ENCODE results near the gene SRSF4. TPM values are rescaled to one million over a fixed set of nuclear protein-coding genes. Genes with fewer than 3 reads are reported as not detected.

SRSF4 gene
- total RNA-seq, 1 donor from 2014 or later: 129 TPM

- H3K27me3 Mint-ChIP-seq (ENCODE audit: insufficient read depth): no peaks in the 10 kb centered on the region
- no peak overlapping the region for H3K4me3 Mint-ChIP-seq
- H3K9me3 Mint-ChIP-seq: no peaks in the 10 kb centered on the region
- H3K4me1 Mint-ChIP-seq (ENCODE audit: low read depth): peaks cover 6% of the 10 kb centered on the region
- no peak for DNase-seq (ENCODE audit: low spot score)
- H3K36me3 Mint-ChIP-seq (ENCODE audit: low read depth): peaks cover 11% of the 10 kb centered on the region
- intact Hi-C loops (cut with micrococcal nuclease): no loop called here
- no peak overlapping the region for H3K27ac Mint-ChIP-seq
Observed at GRCh38 chr1:29195881-29196291, 14.2 kb upstream of the SRSF4 start.

DNA sequence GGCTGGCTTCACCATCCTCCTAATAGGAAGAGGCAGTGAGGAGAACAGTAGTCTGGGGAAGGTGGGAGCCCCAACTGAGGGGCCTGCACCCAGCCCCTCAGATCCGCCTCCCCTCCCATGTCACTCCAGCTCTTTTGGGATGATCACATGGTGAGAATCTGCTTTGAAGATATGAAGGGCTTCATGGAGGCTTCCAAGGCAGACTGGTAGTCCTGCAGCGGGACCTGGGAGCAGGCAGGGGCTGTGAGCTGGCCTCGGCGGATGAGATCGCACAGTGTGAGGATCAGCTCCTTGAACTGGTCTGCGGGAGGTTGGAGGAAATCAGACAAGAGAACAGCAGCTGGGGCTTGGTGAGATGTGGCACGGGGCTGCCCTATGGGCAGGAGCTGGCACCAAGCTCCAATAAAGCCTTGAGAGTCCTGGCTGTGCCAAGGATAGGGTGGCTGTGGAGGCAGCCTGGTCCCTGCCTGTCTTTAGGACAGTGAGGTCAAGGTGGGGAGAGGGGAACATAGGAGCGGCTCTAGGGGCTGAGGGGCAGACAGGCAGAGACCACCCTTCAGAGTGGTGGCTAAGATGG is 12.3 kb upstream of the SRSF4 start:
- Mint-ChIP-seq H3K27me3 (ENCODE audit: insufficient read depth) (no peaks in the 10 kb centered on the region), H3K9me3 (no peaks in the 10 kb centered on the region), H3K36me3 (ENCODE audit: low read depth) (peaks cover 6% of the 10 kb centered on the region), H3K4me3 (no peak overlapping the region), H3K27ac (no peak overlapping the region), H3K4me1 (ENCODE audit: low read depth) (peaks cover 6% of the 10 kb centered on the region)
- no peak for DNase-seq (ENCODE audit: low spot score)
- intact Hi-C loops (cut with micrococcal nuclease): no loop called here

DNA sequence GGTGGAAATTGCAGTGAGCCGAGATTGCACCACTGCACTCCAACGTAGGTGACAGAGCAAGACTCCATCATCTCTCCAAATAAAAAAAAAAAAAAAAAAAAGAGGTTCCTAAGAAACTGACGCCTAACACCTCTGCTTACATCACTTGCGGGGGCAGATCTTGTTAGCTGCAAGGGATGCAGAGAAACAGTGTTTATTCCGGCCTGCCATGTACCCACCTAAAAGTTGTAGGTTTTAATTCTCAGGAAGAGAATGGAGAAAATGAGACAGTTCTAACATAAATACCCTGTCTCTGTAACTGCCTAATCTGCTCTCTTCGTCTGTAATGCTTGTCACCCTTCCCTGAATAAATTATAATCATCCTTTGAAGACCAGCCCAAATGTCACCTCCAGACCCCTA is 9.0 kb upstream of the SRSF4 start:
- no peaks in the 10 kb centered on the region for H3K9me3 Mint-ChIP-seq
- DNase-seq (ENCODE audit: low spot score): no peak
- no peaks in the 10 kb centered on the region for H3K27me3 Mint-ChIP-seq (ENCODE audit: insufficient read depth)
- H3K27ac Mint-ChIP-seq: no peak overlapping the region
- H3K4me1 Mint-ChIP-seq (ENCODE audit: low read depth): no peaks in the 10 kb centered on the region
- peaks cover 6% of the 10 kb centered on the region for H3K36me3 Mint-ChIP-seq (ENCODE audit: low read depth)
- no peak overlapping the region for H3K4me3 Mint-ChIP-seq
- intact Hi-C loops (cut with micrococcal nuclease): no loop called here

DNA sequence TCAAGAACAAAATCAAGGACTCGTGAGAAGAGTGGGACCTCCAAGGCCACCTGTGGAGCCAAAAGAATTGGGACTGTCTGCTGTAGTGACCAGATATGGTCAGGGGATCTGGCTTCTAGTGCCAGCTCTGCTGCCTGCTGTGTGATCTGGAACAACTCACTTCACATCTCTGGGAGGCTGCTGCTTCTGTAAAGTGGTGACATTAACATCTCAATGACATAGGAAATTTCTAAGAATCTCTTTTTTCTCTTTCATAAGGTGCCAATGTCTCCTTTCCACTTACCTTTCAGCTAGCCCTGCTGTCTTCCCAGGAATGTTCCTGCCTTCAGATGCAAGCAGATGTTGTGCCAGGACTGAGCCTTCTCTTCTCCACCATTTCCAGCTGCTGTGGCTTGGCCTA is 5.0 kb upstream of the SRSF4 start:
- H3K4me3 Mint-ChIP-seq: no peak overlapping the region
- DNase-seq (ENCODE audit: low spot score): no peak
- H3K36me3 Mint-ChIP-seq (ENCODE audit: low read depth): peaks cover 1% of the 10 kb centered on the region
- H3K4me1 Mint-ChIP-seq (ENCODE audit: low read depth): peaks cover 14% of the 10 kb centered on the region
- no peak overlapping the region for H3K27ac Mint-ChIP-seq
- H3K27me3 Mint-ChIP-seq (ENCODE audit: insufficient read depth): no peaks in the 10 kb centered on the region
- no peaks in the 10 kb centered on the region for H3K9me3 Mint-ChIP-seq
- intact Hi-C loops (cut with micrococcal nuclease): loop anchor here (10.0 kb wide), 1 partner anchor 682 kb away; the partner anchor contains the start of gene RCC1

GRCh38 chr1:29186252-29186651 is 4.6 kb upstream of the SRSF4 start:
- Mint-ChIP-seq H3K4me1 (ENCODE audit: low read depth) (peaks cover 14% of the 10 kb centered on the region), H3K9me3 (no peaks in the 10 kb centered on the region), H3K36me3 (ENCODE audit: low read depth) (peaks cover 1% of the 10 kb centered on the region), H3K27me3 (ENCODE audit: insufficient read depth) (no peaks in the 10 kb centered on the region), H3K27ac (no peak overlapping the region), H3K4me3 (no peak overlapping the region)
- intact Hi-C loops (cut with micrococcal nuclease): loop anchor here (10.0 kb wide), 1 partner anchor 681 kb away; the partner anchor contains the start of gene RCC1
- DNase-seq (ENCODE audit: low spot score): no peak

- Mint-ChIP-seq H3K4me1 (ENCODE audit: low read depth) (peaks cover 39% of the 10 kb centered on the region), H3K27ac (peak overlapping the region; percentile 26), H3K9me3 (no peaks in the 10 kb centered on the region), H3K27me3 (ENCODE audit: insufficient read depth) (no peaks in the 10 kb centered on the region), H3K36me3 (ENCODE audit: low read depth) (peaks cover 23% of the 10 kb centered on the region), H3K4me3 (peak overlapping the region; percentile 87)
- no peak for DNase-seq (ENCODE audit: low spot score)
- intact Hi-C loops (cut with micrococcal nuclease): loop anchor here (5.0 to 10.0 kb wide), 2 partner anchors 121 to 678 kb away; partner anchors contain the start of gene RCC1
Observed at GRCh38 chr1:29183287-29183686, 1.6 kb upstream of the SRSF4 start.

GRCh38 chr1:29180497-29181412 is 945 bp downstream of the SRSF4 start:
- intact Hi-C loops (cut with micrococcal nuclease): loop anchor here (1.0 to 10.0 kb wide), 8 partner anchors 22 to 1538 kb away; partner anchors contain the start of genes GMEB1, MECR, RCC1 and TAF12
- no peak for DNase-seq (ENCODE audit: low spot score)
- H3K9me3 Mint-ChIP-seq: no peaks in the 10 kb centered on the region
- H3K4me1 Mint-ChIP-seq (ENCODE audit: low read depth): peaks cover 56% of the 10 kb centered on the region
- no peaks in the 10 kb centered on the region for H3K27me3 Mint-ChIP-seq (ENCODE audit: insufficient read depth)
- H3K27ac Mint-ChIP-seq: peak overlapping the region; percentile 92
- H3K4me3 Mint-ChIP-seq: peak overlapping the region; percentile 97
- H3K36me3 Mint-ChIP-seq (ENCODE audit: low read depth): peaks cover 37% of the 10 kb centered on the region

- Mint-ChIP-seq H3K27me3 (ENCODE audit: insufficient read depth) (no peaks in the 10 kb centered on the region), H3K4me3 (peak overlapping the region; percentile 97), H3K36me3 (ENCODE audit: low read depth) (peaks cover 38% of the 10 kb centered on the region), H3K27ac (peak overlapping the region; percentile 92), H3K9me3 (no peaks in the 10 kb centered on the region), H3K4me1 (ENCODE audit: low read depth) (peaks cover 56% of the 10 kb centered on the region)
- DNase-seq (ENCODE audit: low spot score): no peak
- intact Hi-C loops (cut with micrococcal nuclease): loop anchor here (2.0 to 10.0 kb wide), 5 partner anchors 51 to 675 kb away; partner anchors contain the start of genes GMEB1, MECR, RCC1 and TAF12
Observed at GRCh38 chr1:29179641-29180184, 2.0 kb downstream of the SRSF4 start.

- no peak overlapping the region for H3K27ac Mint-ChIP-seq
- peak overlapping the region; percentile 11 for H3K4me3 Mint-ChIP-seq
- no peaks in the 10 kb centered on the region for H3K9me3 Mint-ChIP-seq
- peaks cover 46% of the 10 kb centered on the region for H3K36me3 Mint-ChIP-seq (ENCODE audit: low read depth)
- peaks cover 55% of the 10 kb centered on the region for H3K4me1 Mint-ChIP-seq (ENCODE audit: low read depth)
- intact Hi-C loops (cut with micrococcal nuclease): no loop called here
- no peak for DNase-seq (ENCODE audit: low spot score)
- no peaks in the 10 kb centered on the region for H3K27me3 Mint-ChIP-seq (ENCODE audit: insufficient read depth)
Observed at GRCh38 chr1:29177022-29177705, 4.5 kb downstream of the SRSF4 start.

- DNase-seq (ENCODE audit: low spot score): no peak
- Mint-ChIP-seq H3K27ac (no peak overlapping the region), H3K4me3 (no peak overlapping the region), H3K9me3 (no peaks in the 10 kb centered on the region), H3K27me3 (ENCODE audit: insufficient read depth) (no peaks in the 10 kb centered on the region), H3K4me1 (ENCODE audit: low read depth) (peaks cover 57% of the 10 kb centered on the region), H3K36me3 (ENCODE audit: low read depth) (peaks cover 49% of the 10 kb centered on the region)
- intact Hi-C loops (cut with micrococcal nuclease): no loop called here
Observed at GRCh38 chr1:29176576-29176975, 5.1 kb downstream of the SRSF4 start.

- Mint-ChIP-seq H3K27ac (no peak overlapping the region), H3K36me3 (ENCODE audit: low read depth) (peaks cover 37% of the 10 kb centered on the region), H3K4me1 (ENCODE audit: low read depth) (peaks cover 52% of the 10 kb centered on the region), H3K4me3 (no peak overlapping the region), H3K27me3 (ENCODE audit: insufficient read depth) (no peaks in the 10 kb centered on the region), H3K9me3 (no peaks in the 10 kb centered on the region)
- intact Hi-C loops (cut with micrococcal nuclease): no loop called here
- no peak for DNase-seq (ENCODE audit: low spot score)
Observed at GRCh38 chr1:29172415-29172939, 9.2 kb downstream of the SRSF4 start.

GRCh38 chr1:29171521-29171920 is 10.2 kb downstream of the SRSF4 start:
- no peaks in the 10 kb centered on the region for H3K9me3 Mint-ChIP-seq
- peaks cover 37% of the 10 kb centered on the region for H3K36me3 Mint-ChIP-seq (ENCODE audit: low read depth)
- peak overlapping the region; percentile 44 for H3K27ac Mint-ChIP-seq
- intact Hi-C loops (cut with micrococcal nuclease): no loop called here
- no peak for DNase-seq (ENCODE audit: low spot score)
- no peaks in the 10 kb centered on the region for H3K27me3 Mint-ChIP-seq (ENCODE audit: insufficient read depth)
- peak overlapping the region; percentile 26 for H3K4me3 Mint-ChIP-seq
- peaks cover 54% of the 10 kb centered on the region for H3K4me1 Mint-ChIP-seq (ENCODE audit: low read depth)
